C4-2B (cell line): ENCODE data around the gene SAMHD1.
A peak's percentile ranks its signal among the peaks of the same experiment; 100 is the strongest.

Experiments
- ZFX ChIP-seq: fragments of 450-650 bp; IDR thresholded peaks from 2 replicates; pipeline ENCODE4 v1.6.1; 2017
- TF ChIP-seq, protein P1 (sequence below): fragments of 450-650 bp; conservative IDR thresholded peaks from 2 replicates; pipeline ENCODE4 v1.5.1; 2017; ENCODE audit warnings: mild to moderate bottlenecking

DNA sequence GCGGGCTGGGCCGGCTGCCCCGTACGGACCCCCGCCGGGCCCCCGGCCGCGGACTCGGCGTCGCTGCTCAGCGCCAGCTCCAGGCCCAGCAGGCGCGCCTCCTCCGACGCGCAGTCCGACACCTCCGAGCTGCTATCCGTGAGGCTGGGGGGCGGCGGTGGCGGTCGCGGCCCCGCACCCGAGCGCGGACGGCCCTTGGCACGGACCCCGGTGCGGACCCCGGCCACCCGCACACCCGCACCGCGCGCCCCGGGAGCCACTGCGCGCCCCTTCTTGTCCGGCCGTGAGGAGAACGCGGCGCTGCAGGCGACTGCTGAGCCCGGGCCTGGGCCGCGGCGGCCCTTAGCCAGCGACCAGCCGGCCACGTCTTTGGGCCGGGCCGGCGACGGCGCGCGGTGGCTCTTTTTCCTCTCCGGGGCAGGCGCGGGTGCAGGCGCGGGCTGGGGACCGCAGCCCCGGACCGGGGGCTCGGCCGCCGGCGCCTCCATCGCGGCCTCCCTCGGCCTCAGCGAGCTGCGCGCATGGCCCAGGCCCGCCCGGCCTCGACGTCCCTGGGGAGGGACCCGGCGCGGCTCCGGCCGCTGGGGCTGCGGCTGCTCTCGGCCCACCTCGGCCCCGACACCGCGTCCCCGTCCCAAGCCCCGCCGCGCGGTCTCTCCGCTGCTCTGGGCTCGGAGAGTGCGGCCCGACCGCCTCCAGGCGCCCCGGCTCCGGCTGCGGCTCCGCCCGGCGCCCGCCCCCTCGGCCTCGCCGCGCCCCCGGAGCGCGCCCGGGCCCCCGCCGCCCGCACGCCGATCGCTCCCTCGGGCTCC lies 88.4 kb downstream of the SAMHD1 start:
- TF ChIP-seq, protein P1, sequence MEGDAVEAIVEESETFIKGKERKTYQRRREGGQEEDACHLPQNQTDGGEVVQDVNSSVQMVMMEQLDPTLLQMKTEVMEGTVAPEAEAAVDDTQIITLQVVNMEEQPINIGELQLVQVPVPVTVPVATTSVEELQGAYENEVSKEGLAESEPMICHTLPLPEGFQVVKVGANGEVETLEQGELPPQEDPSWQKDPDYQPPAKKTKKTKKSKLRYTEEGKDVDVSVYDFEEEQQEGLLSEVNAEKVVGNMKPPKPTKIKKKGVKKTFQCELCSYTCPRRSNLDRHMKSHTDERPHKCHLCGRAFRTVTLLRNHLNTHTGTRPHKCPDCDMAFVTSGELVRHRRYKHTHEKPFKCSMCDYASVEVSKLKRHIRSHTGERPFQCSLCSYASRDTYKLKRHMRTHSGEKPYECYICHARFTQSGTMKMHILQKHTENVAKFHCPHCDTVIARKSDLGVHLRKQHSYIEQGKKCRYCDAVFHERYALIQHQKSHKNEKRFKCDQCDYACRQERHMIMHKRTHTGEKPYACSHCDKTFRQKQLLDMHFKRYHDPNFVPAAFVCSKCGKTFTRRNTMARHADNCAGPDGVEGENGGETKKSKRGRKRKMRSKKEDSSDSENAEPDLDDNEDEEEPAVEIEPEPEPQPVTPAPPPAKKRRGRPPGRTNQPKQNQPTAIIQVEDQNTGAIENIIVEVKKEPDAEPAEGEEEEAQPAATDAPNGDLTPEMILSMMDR = no peak
- TF ChIP-seq ZFX = peak; percentile 90
